ENCODE results near the gene INPP5F.

INPP5F gene

DNA sequence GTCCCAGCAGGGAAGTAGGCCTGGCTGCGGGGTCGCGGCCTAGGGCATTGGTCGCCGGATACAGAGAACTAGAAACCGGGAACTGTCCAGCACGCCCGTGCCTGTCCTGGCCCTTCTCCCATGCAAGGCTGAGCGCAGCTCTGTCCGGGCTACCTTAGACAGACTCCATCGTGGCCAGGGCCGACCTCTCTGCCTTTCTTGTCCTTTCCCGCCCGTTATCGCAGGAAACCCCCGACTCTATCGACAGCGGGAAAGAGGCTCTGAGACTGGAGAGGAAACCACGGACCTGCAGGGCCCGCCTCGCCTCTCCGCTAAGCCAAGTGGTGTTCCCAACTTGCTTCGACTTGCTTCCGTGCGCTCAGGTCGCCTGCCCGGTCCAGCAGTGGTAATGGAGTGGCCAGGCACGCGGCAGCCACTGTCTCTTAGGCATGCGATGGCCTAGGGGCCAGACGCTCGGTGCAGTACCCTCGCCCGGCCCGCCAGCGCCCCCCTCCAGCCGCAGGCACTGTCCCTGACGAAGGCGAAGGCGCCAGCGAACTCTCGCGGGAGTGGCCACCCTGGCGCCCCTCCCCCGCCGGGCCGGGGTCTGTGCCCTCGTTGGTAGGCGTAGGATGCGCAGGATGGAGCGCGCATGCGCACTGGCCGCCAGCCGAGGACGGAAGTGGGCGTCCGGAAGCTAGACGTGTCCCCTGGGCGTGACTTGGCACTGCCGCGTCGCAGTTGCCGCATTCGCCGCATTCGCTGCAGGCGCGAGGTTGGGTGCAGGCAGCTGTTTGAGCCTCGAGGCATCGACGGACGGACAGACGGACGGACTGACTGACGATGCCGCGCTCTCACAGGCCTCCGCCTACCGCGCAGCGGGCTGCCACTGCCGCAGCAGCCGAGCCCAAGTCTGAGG lies 92.4 kb downstream of the INPP5F start:
- DNase-seq: peak; percentile 86 to 88
- TF ChIP-seq GATA1 (IDR thresholded peaks at IDR 0.05; ENCODE audit: low read depth, low read length) (no peak), POLR2A (IDR thresholded peaks at IDR 0.05; ENCODE audit: low read length) (no peak)

DNA sequence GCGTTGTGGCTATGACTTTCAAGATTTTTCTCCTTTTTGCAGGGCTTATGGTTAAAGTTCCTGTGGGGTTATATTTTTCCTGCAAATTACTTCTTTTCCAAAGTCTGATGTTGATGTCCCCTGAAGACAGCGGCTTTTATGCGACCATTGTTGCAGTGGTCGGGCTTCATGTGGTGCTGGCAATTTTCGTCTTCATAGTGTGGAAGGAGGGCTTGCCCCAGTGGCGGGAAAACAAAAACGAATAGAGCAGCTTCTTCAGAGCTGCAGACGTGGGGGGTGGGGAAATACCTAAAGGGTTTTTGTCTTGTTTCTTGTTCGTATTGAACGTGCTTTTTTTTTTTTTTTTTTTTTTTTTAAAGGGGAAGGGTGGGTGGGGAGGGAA lies 93.0 kb downstream of the INPP5F start:
- DNase-seq: peak in 1 of 2 experiments; percentile 51
- no peak for TF ChIP-seq POLR2A (IDR thresholded peaks at IDR 0.05; ENCODE audit: low read length)
- no peak for TF ChIP-seq GATA1 (IDR thresholded peaks at IDR 0.05; ENCODE audit: low read depth, low read length)

DNA sequence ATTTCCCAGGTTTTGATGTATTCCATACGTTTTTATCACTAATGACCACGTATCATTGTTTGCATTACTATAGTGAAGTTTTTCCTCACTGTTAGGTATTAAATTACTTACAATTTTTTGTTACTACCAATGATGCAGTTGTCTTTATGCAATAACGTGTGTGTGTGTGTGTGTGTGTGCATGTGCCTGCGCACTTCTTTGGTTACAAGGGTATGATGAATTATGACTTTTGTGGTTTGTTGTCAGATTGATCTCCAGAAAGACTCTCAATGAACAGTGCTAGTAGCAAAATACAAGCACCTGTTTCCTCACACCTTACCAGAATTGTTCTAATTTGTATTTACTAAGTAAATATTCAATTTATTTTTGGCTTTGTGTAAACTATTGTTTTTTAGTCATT lies 95.3 kb downstream of the INPP5F start:
- no peak for DNase-seq
- TF ChIP-seq GATA1 (IDR thresholded peaks at IDR 0.05; ENCODE audit: low read depth, low read length): no peak
- no peak for TF ChIP-seq POLR2A (IDR thresholded peaks at IDR 0.05; ENCODE audit: low read length)

DNA sequence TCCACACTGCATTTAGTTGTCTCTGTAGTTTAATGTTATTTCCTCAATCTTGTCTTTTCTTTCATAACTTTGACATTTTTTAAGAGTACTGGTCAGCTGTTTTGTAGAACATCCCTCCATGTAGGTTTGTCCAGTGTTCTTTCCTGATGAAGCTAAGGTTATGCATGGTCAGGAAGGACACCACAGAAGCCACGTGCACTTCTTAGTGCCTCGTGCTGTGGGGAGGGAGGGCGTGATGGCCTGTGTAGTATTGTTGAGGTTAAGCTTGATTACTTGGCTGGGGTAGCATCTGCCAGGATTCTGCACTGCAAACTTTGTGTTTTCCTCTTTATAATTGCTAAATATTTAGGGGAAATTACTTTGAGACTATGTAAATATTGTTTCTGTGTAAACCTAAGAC lies 98.4 kb downstream of the INPP5F start:
- DNase-seq: no peak
- no peak for TF ChIP-seq GATA1 (IDR thresholded peaks at IDR 0.05; ENCODE audit: low read depth, low read length)
- no peak for TF ChIP-seq POLR2A (IDR thresholded peaks at IDR 0.05; ENCODE audit: low read length)

DNA sequence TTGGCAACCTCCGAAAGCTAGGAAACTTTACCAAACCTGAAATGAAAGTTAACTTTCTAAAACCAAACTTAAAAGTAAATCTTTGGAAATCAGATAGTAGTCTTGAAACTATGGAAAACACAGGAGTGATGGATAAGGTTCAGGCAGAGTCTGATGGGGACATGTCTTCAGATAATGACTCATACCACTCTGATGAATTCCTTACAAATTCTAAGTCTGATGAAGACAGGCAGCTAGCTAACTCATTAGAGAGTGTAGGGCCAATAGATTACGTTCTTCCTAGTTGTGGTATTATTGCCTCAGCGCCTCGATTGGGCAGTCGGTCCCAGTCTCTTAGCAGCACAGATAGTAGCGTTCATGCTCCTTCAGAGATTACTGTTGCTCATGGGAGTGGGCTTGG lies 100.9 kb downstream of the INPP5F start:
- DNase-seq: no peak
- TF ChIP-seq GATA1 (IDR thresholded peaks at IDR 0.05; ENCODE audit: low read depth, low read length): no peak
- no peak for TF ChIP-seq POLR2A (IDR thresholded peaks at IDR 0.05; ENCODE audit: low read length)

DNA sequence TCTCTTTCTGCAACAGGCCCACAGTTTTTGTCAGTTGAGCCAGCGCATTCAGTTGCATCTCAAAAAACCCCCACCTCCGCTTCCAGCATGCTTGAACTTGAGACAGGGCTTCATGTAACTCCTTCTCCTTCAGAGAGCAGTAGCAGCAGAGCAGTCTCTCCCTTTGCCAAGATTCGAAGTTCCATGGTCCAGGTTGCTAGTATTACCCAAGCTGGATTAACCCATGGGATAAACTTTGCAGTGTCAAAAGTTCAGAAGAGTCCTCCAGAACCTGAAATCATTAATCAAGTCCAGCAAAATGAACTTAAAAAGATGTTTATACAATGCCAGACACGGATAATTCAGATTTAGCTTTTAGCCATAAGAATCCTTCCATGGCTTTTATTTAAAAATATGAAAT lies 101.6 kb downstream of the INPP5F start:
- DNase-seq: no peak
- TF ChIP-seq POLR2A (IDR thresholded peaks at IDR 0.05; ENCODE audit: low read length): no peak
- no peak for TF ChIP-seq GATA1 (IDR thresholded peaks at IDR 0.05; ENCODE audit: low read depth, low read length)

DNA sequence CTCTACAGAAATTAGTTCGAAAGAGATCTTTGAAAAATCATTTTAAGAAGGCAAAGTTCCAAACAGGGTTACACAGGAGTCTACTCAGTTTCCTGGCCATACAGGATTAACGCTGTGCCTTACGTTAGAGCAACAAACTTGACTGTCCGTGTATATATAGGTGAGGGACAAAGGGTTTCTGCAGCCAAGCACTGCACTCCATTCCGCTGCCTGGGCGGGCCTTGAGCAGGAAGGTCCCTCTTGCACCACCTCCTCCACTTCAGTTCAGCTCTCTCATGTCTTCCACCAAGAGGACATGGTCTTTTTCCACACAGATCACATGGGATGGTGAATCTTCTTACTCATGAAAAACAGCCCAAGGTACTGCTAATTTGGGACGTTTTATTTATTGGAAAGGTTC lies 103.6 kb downstream of the INPP5F start:
- no peak for DNase-seq
- TF ChIP-seq POLR2A (IDR thresholded peaks at IDR 0.05; ENCODE audit: low read length) (no peak), GATA1 (IDR thresholded peaks at IDR 0.05; ENCODE audit: low read depth, low read length) (no peak)

DNA sequence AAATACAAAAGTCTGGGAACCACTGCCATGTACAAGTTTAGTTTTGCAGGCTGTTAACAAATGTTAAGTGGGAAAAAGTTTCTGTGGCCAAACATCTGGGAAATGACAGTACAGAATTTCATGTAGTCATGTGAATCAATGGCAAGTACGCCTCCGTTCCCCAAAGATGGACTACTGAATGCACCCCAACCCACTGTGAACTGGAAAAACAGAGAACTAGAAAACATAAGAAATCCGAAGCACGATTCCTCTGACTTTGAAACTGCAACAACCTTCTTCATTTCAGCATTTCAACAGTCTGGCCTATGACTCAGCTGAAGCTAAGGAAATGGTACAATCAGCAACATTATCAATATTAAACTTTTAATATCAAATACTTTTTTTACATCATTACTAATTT lies 105.0 kb downstream of the INPP5F start:
- TF ChIP-seq GATA1 (IDR thresholded peaks at IDR 0.05; ENCODE audit: low read depth, low read length): no peak
- TF ChIP-seq POLR2A (IDR thresholded peaks at IDR 0.05; ENCODE audit: low read length): no peak
- no peak for DNase-seq

DNA sequence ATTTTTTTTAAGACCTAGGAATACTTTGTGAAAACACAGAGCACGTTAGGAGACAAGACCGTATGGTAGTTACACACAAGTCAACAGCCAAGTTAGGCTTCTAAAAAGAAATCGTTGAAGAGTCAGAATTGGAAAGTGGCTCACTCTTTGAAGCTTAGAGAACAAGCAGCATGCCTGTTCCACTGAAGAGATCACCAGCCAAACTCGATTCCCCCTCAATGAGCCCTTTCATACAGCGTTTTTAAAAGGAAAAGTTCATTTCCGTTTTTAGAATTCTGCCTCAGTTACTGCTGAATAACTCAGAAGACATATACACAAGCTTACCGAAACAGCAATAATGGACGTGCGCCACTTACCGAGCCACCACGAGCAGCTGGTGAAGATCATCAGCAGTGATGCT lies 105.8 kb downstream of the INPP5F start:
- TF ChIP-seq POLR2A (IDR thresholded peaks at IDR 0.05; ENCODE audit: low read length) (no peak), GATA1 (IDR thresholded peaks at IDR 0.05; ENCODE audit: low read depth, low read length) (no peak)
- no peak for DNase-seq

DNA sequence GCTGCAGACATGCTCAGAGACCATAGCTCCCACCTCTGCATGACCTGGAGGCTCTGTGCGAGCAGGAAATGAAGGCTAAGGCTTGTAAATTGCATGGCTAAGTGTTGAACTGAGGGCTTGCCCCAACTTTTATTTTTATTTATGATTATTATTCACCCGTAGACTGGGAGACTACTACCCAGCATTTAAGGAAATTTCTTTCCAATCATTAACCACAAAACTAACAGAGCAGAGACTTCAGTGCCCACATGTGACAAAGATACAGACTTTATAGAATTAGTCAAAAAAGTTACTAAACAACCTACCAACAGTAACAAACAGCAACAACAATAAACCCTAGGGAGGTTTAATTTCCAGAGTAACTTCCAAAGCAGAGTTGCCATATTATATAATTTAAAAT lies 107.1 kb downstream of the INPP5F start:
- no peak for TF ChIP-seq GATA1 (IDR thresholded peaks at IDR 0.05; ENCODE audit: low read depth, low read length)
- no peak for TF ChIP-seq POLR2A (IDR thresholded peaks at IDR 0.05; ENCODE audit: low read length)

DNA sequence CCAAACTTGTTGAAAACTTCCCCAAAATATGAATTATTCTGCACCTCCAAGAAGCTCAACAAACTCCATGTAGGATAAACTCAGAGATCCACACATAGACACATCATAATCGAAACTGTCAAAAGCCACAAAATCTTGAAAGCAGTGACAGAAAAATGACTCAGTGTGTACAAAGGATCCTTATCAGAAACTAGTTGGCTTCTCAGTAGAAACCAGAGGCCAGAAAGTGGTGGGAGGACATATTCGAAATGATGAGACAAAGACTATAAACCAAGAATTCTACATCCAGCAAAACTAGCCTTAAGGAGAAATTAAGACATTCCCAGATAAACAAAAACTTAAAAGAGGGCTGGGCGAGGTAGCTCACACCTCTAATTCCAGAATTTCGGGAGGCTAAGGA lies 108.3 kb downstream of the INPP5F start:
- TF ChIP-seq GATA1 (IDR thresholded peaks at IDR 0.05; ENCODE audit: low read depth, low read length): no peak
- TF ChIP-seq POLR2A (IDR thresholded peaks at IDR 0.05; ENCODE audit: low read length): no peak
- peak in 1 of 2 experiments; percentile 11 for DNase-seq

More for the DNA sequence above, 107.1 kb downstream of the INPP5F start:
- no peak for DNase-seq

DNA sequence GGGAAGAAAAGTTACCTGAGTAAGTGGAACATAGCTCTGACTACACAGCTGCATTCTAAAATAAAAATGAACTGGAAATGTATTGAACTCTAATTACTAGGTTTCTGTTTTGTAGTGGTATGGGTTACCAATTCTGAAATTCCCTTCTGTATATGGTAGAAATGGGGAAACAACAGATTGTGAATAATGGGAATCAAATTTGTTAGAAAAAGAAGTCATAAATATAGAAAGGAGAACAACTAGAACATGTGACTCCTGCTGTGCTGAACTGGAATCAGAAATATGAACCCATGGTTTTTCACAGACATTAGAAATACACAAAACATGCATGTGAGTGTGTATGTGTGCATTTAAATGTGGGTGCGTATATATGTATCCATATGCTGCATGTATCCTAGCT lies 119.8 kb downstream of the INPP5F start:
- no peak for DNase-seq
- TF ChIP-seq GATA1 (IDR thresholded peaks at IDR 0.05; ENCODE audit: low read depth, low read length) (no peak), POLR2A (IDR thresholded peaks at IDR 0.05; ENCODE audit: low read length) (no peak)

DNA sequence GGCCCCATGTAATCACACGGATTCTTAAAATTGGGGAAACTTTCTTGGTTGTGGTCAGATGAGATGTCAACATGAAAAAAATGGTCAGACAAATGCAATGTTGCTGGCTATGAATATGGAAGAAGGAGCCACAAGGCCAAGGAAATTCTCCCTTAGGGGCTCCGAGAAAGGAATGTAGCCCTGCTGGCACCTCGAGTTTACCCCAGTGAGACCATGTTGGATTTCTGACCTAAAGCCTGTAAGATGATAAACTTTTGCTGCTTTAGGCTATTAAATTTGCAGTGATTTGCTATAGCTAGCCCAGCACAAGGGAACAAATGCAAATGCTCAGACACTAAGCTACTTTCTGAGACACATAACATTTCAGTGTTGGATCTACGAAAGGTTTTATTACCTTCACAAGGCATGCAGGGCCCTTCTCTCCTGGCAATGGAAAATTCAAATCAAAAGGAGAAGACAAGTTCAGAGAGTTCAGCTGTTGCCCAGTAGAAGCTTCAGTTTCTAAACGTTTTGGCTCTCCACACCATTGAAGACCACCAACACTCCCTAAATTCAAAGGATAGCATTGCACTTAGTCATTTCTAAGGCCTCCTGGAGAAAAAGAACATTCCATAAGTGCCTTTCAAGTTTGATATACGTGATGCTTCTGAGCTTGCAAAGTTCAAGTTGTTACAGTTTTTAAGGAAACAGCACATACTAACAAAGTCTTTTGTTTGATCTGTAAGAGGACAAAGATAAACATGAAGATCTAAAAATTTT lies 123.4 kb downstream of the INPP5F start:
- TF ChIP-seq GATA1 (IDR thresholded peaks at IDR 0.05; ENCODE audit: low read depth, low read length) (no peak), POLR2A (IDR thresholded peaks at IDR 0.05; ENCODE audit: low read length) (no peak)

DNA sequence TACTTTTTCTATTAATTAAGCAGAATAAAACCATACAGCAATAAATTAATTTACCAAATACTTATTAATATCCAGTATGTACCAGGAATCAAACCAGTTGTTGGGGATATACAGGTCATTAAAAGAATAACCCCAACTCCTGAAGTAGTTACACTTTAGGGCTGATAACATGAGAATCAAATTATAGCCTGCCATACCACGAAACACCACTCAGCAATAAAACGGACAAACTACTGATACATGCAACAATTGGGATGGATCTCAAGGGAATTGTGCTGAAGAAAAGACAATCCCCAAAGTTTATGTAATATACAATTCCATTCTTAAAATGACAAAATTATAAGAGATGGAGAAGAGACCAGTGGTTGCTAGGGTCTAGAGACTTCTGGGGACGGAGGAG lies 124.1 kb downstream of the INPP5F start:
- no peak for DNase-seq
- TF ChIP-seq GATA1 (IDR thresholded peaks at IDR 0.05; ENCODE audit: low read depth, low read length): no peak
- TF ChIP-seq POLR2A (IDR thresholded peaks at IDR 0.05; ENCODE audit: low read length): no peak

More for the DNA sequence above, 123.4 kb downstream of the INPP5F start:
- DNase-seq: no peak
